GM19463 (cell line): ENCODE data around the gene ADD3.

Experiments used
- ATAC-seq: cut with Tn5 transposase; IDR thresholded peaks from one replicate; pipeline ENCODE4 v1.9.1; 2021; ENCODE audit warnings: mild to moderate bottlenecking, moderate library complexity; ENCODE audit not compliant: unreplicated experiment

The ADD3 gene

GRCh38 chr10:110058212-110058611 is 50.4 kb downstream of the ADD3 start:
- ATAC-seq: no peak

GRCh38 chr10:110059925-110060324 is 52.1 kb downstream of the ADD3 start:
- ATAC-seq: no peak

- ATAC-seq: no peak
Observed at GRCh38 chr10:110061687-110062086, 53.9 kb downstream of the ADD3 start.

- ATAC-seq: no peak
Observed at GRCh38 chr10:110065269-110065668, 57.5 kb downstream of the ADD3 start.

GRCh38 chr10:110067960-110068770 is 60.4 kb downstream of the ADD3 start:
- peak; percentile 43 for ATAC-seq

GRCh38 chr10:110068780-110069179 is 61.0 kb downstream of the ADD3 start:
- ATAC-seq: no peak

GRCh38 chr10:110069502-110069982 is 61.8 kb downstream of the ADD3 start:
- ATAC-seq: peak; percentile 49

GRCh38 chr10:110073896-110074295 is 66.1 kb downstream of the ADD3 start:
- no peak for ATAC-seq

- peak; percentile 35 for ATAC-seq
Observed at GRCh38 chr10:110074298-110074697, 66.5 kb downstream of the ADD3 start.

GRCh38 chr10:110074758-110075671 is 67.2 kb downstream of the ADD3 start:
- ATAC-seq: no peak

- ATAC-seq: no peak
Observed at GRCh38 chr10:110075686-110076085, 67.9 kb downstream of the ADD3 start.

- ATAC-seq: peak; percentile 65
Observed at GRCh38 chr10:110076559-110077318, 69.0 kb downstream of the ADD3 start.

- peak; percentile 23 for ATAC-seq
Observed at GRCh38 chr10:110077436-110078130, 69.8 kb downstream of the ADD3 start.

GRCh38 chr10:110078317-110078716 is 70.5 kb downstream of the ADD3 start:
- ATAC-seq: no peak

- ATAC-seq: no peak
Observed at GRCh38 chr10:110081911-110082310, 74.1 kb downstream of the ADD3 start.

GRCh38 chr10:110083884-110084283 is 76.1 kb downstream of the ADD3 start:
- no peak for ATAC-seq

GRCh38 chr10:110087682-110088081 is 79.9 kb downstream of the ADD3 start:
- no peak for ATAC-seq

GRCh38 chr10:110088367-110089104 is 80.8 kb downstream of the ADD3 start:
- ATAC-seq: no peak

- ATAC-seq: no peak
Observed at GRCh38 chr10:110091830-110092229, 84.0 kb downstream of the ADD3 start.

- ATAC-seq: no peak
Observed at GRCh38 chr10:110093722-110094121, 85.9 kb downstream of the ADD3 start.
